Activated CD4-positive, alpha-beta memory T cell treated with anti-CD3 and anti-CD28 coated beads for 36 hours (primary cell): ENCODE measurements around the gene ZBTB1. TPM values are rescaled to one million over a fixed set of nuclear protein-coding genes. Genes with fewer than 3 reads are reported as not detected.
"Not testable (repeated sequence)": the region's sequence is repeated elsewhere in the genome, so short reads cannot be mapped to it uniquely, and the experiment has no call there.

Source experiments
- CTCF ChIA-PET: fragments of 350-600 bp; sonication (Branson Sonifier 250); formaldehyde crosslinking; loops from one replicate; lab custom pipeline; 2021; ENCODE audit warnings: antibody characterized with exemption, inconsistent platforms; lab: Charles Lee
- POLR2A ChIA-PET: fragments of 350-600 bp; sonication (Branson Sonifier 250); formaldehyde crosslinking; loops from one replicate; lab custom pipeline; 2021; ENCODE audit warnings: antibody characterized with exemption; lab: Charles Lee
- DNase-seq: peaks from one replicate; pipeline ENCODE4 v3.0.0-alpha.2; 2020
- H3K27ac Mint-ChIP-seq: one replicate; pipeline ENCODE4 v1.8.0; 2021; ENCODE audit warnings: mixed read lengths
- H3K27me3 Mint-ChIP-seq: one replicate; pipeline ENCODE4 v1.8.0; 2021; ENCODE audit warnings: mixed read lengths
- H3K36me3 Mint-ChIP-seq: one replicate; pipeline ENCODE4 v1.8.0; 2021; ENCODE audit warnings: mixed read lengths
- H3K4me1 Mint-ChIP-seq: one replicate; pipeline ENCODE4 v1.8.0; 2021; ENCODE audit warnings: low read depth, mixed read lengths
- H3K4me3 Mint-ChIP-seq: one replicate; pipeline ENCODE4 v1.8.0; 2021; ENCODE audit warnings: mild to moderate bottlenecking, mixed read lengths
- H3K9me3 Mint-ChIP-seq: one replicate; pipeline ENCODE4 v1.8.0; 2021; ENCODE audit warnings: mixed read lengths
- intact Hi-C: fragments of 100-400 bp; cut with micrococcal nuclease; formaldehyde crosslinking; loops from one replicate; pipeline ENCODE4 v1.15.1; 2023
- total RNA-seq, 2 experiments: library from RNA; stranded (reverse); gene quantifications; one replicate each; pipeline ENCODE4 v1.2.3, GENCODE V29; 2021

Gene ZBTB1
- total RNA-seq, 2 experiments from 2014 or later, result 29.8 to 31.8 TPM

DNA sequence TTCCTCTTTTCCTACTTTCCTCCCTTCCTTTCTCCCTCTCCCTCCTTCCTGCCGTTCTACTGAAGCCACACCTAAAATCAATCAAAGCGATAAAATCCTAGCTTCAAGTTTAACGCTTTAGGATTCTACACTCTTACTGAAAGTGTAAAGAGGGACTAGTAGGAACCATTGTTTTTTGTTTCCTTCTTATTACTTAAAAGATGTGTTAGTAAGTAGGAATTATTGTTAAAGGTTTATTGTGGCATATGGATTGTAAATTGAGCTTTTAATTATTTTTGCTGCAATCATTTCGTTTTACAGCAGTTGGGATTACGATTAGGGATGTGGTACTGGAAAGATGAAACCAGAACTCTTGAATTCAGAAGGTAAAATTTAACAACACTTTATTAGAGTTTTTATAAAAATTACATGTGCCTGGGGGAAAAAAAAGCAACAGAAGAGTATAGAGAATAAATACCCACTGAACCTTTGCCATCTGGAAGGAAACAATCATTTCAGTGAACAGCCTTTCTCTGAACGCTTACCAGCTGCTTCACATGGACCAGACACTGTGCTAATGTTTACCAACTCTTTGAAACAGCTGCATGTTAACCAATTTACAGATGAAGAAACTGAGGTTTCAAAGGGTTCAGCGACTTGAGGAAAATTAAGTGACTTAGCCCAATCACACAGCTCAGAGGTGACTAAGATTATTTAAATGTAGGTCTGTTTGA lies 46.2 kb downstream of the ZBTB1 start:
- Mint-ChIP-seq H3K27ac (no peak overlapping the region), H3K4me1 (peaks cover 11% of the 10 kb centered on the region), H3K4me3 (no peak overlapping the region), H3K9me3 (no peaks in the 10 kb centered on the region), H3K27me3 (peaks cover 9% of the 10 kb centered on the region), H3K36me3 (no peaks in the 10 kb centered on the region)
- ChIA-PET POLR2A (interaction anchor here (0.6 kb wide), 1 partner anchor 120 kb away, joined by 3 read pairs; no protein-coding TSS in a partner anchor), CTCF (interaction anchor here (0.7 to 1.9 kb wide), 3 partner anchors 10 to 85 kb away, joined by 3 to 6 read pairs (median 4); partner anchors contain the start of gene HSPA2)
- DNase-seq, result no peak
- intact Hi-C loops, result no loop called here

- Mint-ChIP-seq H3K27me3 (peaks cover 9% of the 10 kb centered on the region), H3K36me3 (no peaks in the 10 kb centered on the region), H3K4me3 (no peak overlapping the region), H3K27ac (no peak overlapping the region), H3K4me1 (peaks cover 6% of the 10 kb centered on the region), H3K9me3 (no peaks in the 10 kb centered on the region)
- intact Hi-C loops, result no loop called here
- ChIA-PET POLR2A (no interaction called here), CTCF (interaction anchor here (0.9 kb wide), 1 partner anchor 57 kb away, joined by 3 read pairs; no protein-coding TSS in a partner anchor)
- no peak for DNase-seq
Observed at GRCh38 chr14:64554556-64554955, 50.0 kb downstream of the ZBTB1 start.

GRCh38 chr14:64556526-64556925 lies 52.0 kb downstream of the ZBTB1 start:
- no peak overlapping the region for H3K4me3 Mint-ChIP-seq
- CTCF ChIA-PET, result no interaction called here
- POLR2A ChIA-PET, result interaction anchor here (0.6 kb wide), 1 partner anchor 27 kb away, joined by 3 read pairs; no protein-coding TSS in a partner anchor
- DNase-seq, result no peak
- intact Hi-C loops, result no loop called here
- no peaks in the 10 kb centered on the region for H3K9me3 Mint-ChIP-seq
- no peaks in the 10 kb centered on the region for H3K27me3 Mint-ChIP-seq
- H3K27ac Mint-ChIP-seq, result no peak overlapping the region
- no peaks in the 10 kb centered on the region for H3K36me3 Mint-ChIP-seq
- peaks cover 3% of the 10 kb centered on the region for H3K4me1 Mint-ChIP-seq

DNA sequence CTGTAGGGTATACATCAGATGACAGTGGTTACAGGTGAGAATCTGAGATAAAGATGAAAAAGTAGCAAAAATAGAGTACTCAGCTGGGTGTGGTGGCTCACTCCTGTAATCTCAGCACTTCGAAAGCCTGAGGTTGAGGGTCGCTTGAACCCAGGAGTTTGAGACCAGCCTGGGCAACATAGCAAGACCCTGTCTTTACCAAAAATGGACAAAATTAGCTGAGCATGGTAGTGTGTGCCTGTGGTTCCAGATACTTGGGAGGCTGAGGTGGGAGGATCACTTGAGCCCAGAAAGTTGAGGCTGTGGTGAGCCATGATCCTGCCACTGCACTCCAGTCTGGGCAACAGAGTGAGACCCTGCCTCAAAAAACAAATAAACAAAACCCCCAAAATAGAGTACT lies 53.6 kb downstream of the ZBTB1 start:
- DNase-seq, H3K4me3 Mint-ChIP-seq, POLR2A ChIA-PET, H3K27me3 Mint-ChIP-seq, H3K27ac Mint-ChIP-seq, CTCF ChIA-PET, H3K9me3 Mint-ChIP-seq, intact Hi-C loops, H3K36me3 Mint-ChIP-seq, H3K4me1 Mint-ChIP-seq: not testable (repeated sequence)

DNA sequence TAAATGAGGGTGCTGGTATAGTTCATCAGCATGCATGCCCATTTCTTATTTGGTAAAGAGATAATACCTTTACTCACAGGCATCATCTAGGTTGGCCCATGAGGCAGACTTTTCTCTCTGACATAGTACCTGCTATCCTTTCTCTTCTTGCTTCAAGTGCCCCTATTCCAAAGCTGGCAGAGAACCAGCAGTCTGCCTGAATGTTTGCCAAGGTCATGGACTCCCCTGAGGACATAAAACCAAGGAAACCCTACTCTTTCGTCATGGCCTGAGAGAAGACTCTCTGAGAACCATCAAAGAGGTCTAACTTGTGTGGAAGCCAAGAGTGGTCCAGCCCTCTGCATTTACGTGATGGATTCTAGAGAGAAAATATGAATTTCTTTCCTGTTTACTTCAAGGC lies 57.1 kb downstream of the ZBTB1 start:
- Mint-ChIP-seq H3K36me3 (no peaks in the 10 kb centered on the region), H3K4me3 (no peak overlapping the region), H3K27me3 (peaks cover 2% of the 10 kb centered on the region), H3K4me1 (peaks cover 3% of the 10 kb centered on the region), H3K9me3 (no peaks in the 10 kb centered on the region), H3K27ac (no peak overlapping the region)
- intact Hi-C loops, result no loop called here
- ChIA-PET POLR2A (no interaction called here), CTCF (no interaction called here)
- DNase-seq, result no peak

GRCh38 chr14:64562436-64562835 lies 57.9 kb downstream of the ZBTB1 start:
- Mint-ChIP-seq H3K36me3 (no peaks in the 10 kb centered on the region), H3K4me1 (peaks cover 3% of the 10 kb centered on the region), H3K9me3 (no peaks in the 10 kb centered on the region), H3K27me3 (peaks cover 3% of the 10 kb centered on the region), H3K27ac (no peak overlapping the region), H3K4me3 (no peak overlapping the region)
- no peak for DNase-seq
- CTCF ChIA-PET, result no interaction called here
- POLR2A ChIA-PET, result no interaction called here
- intact Hi-C loops, result no loop called here

DNA sequence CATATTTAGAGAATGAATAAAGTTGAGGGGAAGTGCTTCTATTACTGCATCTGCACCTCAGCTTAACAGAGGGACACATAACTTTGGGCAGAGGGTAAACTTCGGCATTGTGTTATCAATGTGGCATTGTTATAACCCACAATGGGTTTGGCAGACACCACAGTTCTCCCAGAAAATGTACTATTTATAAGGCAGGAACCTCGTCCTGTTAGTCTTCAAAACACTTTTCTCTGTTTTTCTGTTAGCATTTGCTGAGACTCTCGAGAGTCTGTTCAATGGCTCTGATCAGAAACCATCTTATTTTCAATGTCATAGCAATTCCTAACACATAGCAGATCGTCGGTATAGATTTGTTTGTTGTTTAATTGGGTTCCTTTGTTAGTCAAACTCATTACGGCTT lies 59.1 kb downstream of the ZBTB1 start:
- Mint-ChIP-seq H3K4me3 (no peak overlapping the region), H3K27ac (no peak overlapping the region), H3K4me1 (peaks cover 3% of the 10 kb centered on the region), H3K9me3 (no peaks in the 10 kb centered on the region), H3K27me3 (peaks cover 3% of the 10 kb centered on the region), H3K36me3 (no peaks in the 10 kb centered on the region)
- POLR2A ChIA-PET, result no interaction called here
- no peak for DNase-seq
- intact Hi-C loops, result no loop called here
- CTCF ChIA-PET, result no interaction called here

GRCh38 chr14:64566651-64567122 lies 62.1 kb downstream of the ZBTB1 start:
- Mint-ChIP-seq H3K27ac (no peak overlapping the region), H3K27me3 (peaks cover 3% of the 10 kb centered on the region), H3K9me3 (no peaks in the 10 kb centered on the region), H3K36me3 (no peaks in the 10 kb centered on the region), H3K4me1 (no peaks in the 10 kb centered on the region), H3K4me3 (no peak overlapping the region)
- POLR2A ChIA-PET, result no interaction called here
- CTCF ChIA-PET, result no interaction called here
- intact Hi-C loops, result no loop called here
- DNase-seq, result no peak

GRCh38 chr14:64569138-64569631 lies 64.6 kb downstream of the ZBTB1 start:
- Mint-ChIP-seq H3K36me3 (no peaks in the 10 kb centered on the region), H3K4me1 (no peaks in the 10 kb centered on the region), H3K27ac (no peak overlapping the region), H3K4me3 (no peak overlapping the region), H3K27me3 (peaks cover 1% of the 10 kb centered on the region), H3K9me3 (no peaks in the 10 kb centered on the region)
- CTCF ChIA-PET, result no interaction called here
- POLR2A ChIA-PET, result no interaction called here
- intact Hi-C loops, result no loop called here
- DNase-seq, result no peak

DNA sequence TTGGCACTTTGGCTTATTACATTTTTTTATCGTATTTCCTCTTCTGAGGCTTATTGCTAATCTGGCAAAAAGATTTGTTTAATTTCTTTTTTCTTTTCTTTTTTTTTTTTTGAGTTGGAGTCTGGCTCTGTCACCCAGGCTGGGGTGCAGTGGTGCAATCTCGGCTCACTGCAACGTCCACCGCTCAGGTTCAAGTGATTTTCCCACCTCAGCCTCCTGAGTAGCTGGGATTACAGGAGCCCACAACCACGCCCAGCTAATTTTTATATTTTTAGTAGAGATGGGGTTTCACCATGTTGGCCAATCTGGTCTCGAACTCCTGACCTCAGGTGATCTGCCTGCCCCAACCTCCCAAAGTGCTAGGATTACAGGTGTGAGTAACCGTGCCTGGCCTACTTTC lies 65.1 kb downstream of the ZBTB1 start:
- H3K4me3 Mint-ChIP-seq, POLR2A ChIA-PET, DNase-seq, intact Hi-C loops, H3K27ac Mint-ChIP-seq, H3K27me3 Mint-ChIP-seq, H3K4me1 Mint-ChIP-seq, H3K36me3 Mint-ChIP-seq, H3K9me3 Mint-ChIP-seq, CTCF ChIA-PET: not testable (repeated sequence)

GRCh38 chr14:64572386-64573104 lies 68.0 kb downstream of the ZBTB1 start:
- Mint-ChIP-seq H3K4me3 (no peak overlapping the region), H3K27ac (no peak overlapping the region), H3K4me1 (no peaks in the 10 kb centered on the region), H3K36me3 (no peaks in the 10 kb centered on the region), H3K9me3 (no peaks in the 10 kb centered on the region), H3K27me3 (no peaks in the 10 kb centered on the region)
- intact Hi-C loops, result no loop called here
- ChIA-PET POLR2A (no interaction called here), CTCF (no interaction called here)
- DNase-seq, result no peak

GRCh38 chr14:64573109-64573508 lies 68.5 kb downstream of the ZBTB1 start:
- ChIA-PET POLR2A (no interaction called here), CTCF (no interaction called here)
- Mint-ChIP-seq H3K4me1 (no peaks in the 10 kb centered on the region), H3K27me3 (no peaks in the 10 kb centered on the region), H3K27ac (no peak overlapping the region), H3K9me3 (no peaks in the 10 kb centered on the region), H3K36me3 (no peaks in the 10 kb centered on the region), H3K4me3 (no peak overlapping the region)
- DNase-seq, result no peak
- intact Hi-C loops, result no loop called here
